ENCODE measurements around the gene MAP2K2. TPM values are rescaled to one million over a fixed set of nuclear protein-coding genes. Genes with fewer than 3 reads are reported as not detected.

MAP2K2 gene
- polyA plus RNA-seq, 2 of the 4 experiments (the other 2 are of a cell fraction), result 41.7 to 115 TPM

DNA sequence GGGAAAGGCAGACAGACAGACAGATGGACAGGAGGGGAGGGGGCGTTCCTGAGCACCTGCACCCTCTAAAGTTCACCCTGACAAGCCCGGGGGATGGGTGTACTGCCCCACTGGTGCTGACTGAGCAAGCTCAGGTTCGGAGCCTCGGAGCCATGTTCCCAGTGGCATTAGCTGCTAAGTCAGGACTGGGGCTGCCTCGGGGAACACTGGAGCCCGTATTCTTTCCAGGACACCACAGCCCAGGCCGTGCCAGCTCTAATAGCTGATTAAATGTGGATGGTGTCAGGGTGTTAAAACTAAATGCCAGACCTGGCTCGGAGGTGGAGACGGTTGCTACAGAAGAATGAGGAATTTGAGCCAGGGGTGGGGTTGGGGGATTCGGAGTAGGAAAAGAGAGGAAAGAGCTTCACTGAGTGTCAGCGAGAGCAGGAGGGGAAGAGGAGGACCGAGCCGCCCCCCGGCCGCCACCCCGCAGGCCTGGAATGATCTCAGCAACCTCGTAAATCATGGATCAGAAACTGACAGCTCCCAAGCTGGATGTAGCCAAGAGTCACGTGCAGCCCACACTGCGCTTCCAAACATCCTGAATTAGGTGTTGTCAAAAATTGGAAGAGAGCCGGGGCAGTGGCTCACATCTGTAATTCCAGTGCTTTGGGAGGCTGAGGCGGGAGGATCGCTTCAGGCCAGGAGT, 10.4 kb downstream of the MAP2K2 start:
- Histone ChIP-seq H3K27ac (no peak overlapping the region), H3K9me3 (no peaks in the 10 kb centered on the region), H3K4me1 (no peaks in the 10 kb centered on the region), H3K4me2 (no peak overlapping the region), H3K4me3 (no peak overlapping the region)
- POLR2A ChIA-PET, result no interaction called here
- no peak for TF ChIP-seq PHF8 (IDR thresholded peaks at IDR 0.05; ENCODE audit: borderline replicate concordance, low read depth)
- TF ChIP-seq EHMT2 (IDR thresholded peaks at IDR 0.05; ENCODE audit: low read depth), result no peak
- no peak for DNase-seq (ENCODE audit: low read depth in 1 of 2, low spot score in 1 of 2)
- CTCF ChIA-PET, result interaction anchor here (1.1 to 1.2 kb wide), 2 partner anchors 18 to 27 kb away, joined by 3 read pairs; no protein-coding TSS in a partner anchor
- FAIRE-seq, result no peak
- WGBS (ENCODE audit: missing lambda C conversion rate), result 89% methylated on average over 21 of the region's 22 CpGs
- ATAC-seq, result no peak

DNA sequence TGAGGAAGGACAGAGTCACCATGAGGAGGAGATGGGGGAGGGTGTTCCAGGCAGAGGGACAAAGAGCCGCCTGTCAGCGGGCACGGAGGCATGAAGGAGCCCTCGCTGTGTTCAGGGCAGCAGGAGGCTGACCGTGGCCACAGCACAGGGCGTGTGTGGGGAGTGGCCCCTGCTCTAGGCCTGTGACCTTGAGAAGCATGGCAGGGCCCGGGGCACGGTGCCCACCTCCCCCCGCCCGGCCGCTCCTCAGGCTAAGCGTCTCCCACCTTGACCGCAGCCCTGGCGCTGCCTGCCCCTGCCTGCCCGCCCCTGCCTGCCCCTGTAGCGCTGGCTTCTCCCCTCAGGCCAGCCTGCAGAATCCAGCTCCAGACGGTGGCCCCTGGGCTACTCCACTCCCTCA, 11.6 kb downstream of the MAP2K2 start:
- H3K4me1 ChIP-seq, result no peaks in the 10 kb centered on the region
- 98% methylated on average over 10 of the region's 17 CpGs for WGBS (ENCODE audit: missing lambda C conversion rate)
- DNase-seq (ENCODE audit: low read depth in 1 of 2, low spot score in 1 of 2) (no peak), FAIRE-seq (no peak), ATAC-seq (no peak)
- H3K4me2 ChIP-seq, result no peak overlapping the region
- CTCF ChIA-PET, result no interaction called here
- H3K4me3 ChIP-seq, result no peak overlapping the region
- TF ChIP-seq FOSB (CRISPR knock-in tag; IDR thresholded peaks at IDR 0.05), result no peak
- TF ChIP-seq JUN (IDR thresholded peaks at IDR 0.05), result no peak
- TF ChIP-seq MAX (IDR thresholded peaks at IDR 0.05), result no peak
- no peak for TF ChIP-seq HMGXB4 (CRISPR knock-in tag; IDR thresholded peaks at IDR 0.05; ENCODE audit: borderline replicate concordance)
- no peak for TF ChIP-seq TP53 (CRISPR knock-in tag; IDR thresholded peaks at IDR 0.05)
- no peak for TF ChIP-seq POLR2AphosphoS2 (conservative IDR thresholded peaks at IDR 0.05; ENCODE audit: low read length)
- TF ChIP-seq NPAS2 (CRISPR knock-in tag; IDR thresholded peaks at IDR 0.05; ENCODE audit: borderline replicate concordance), result no peak
- no peak for TF ChIP-seq RARB (CRISPR knock-in tag; IDR thresholded peaks at IDR 0.05)
- TF ChIP-seq NR3C1 (IDR thresholded peaks at IDR 0.05), result no peak
- no peak for TF ChIP-seq RCOR1 (IDR thresholded peaks at IDR 0.05; ENCODE audit: low read depth, low read length)
- TF ChIP-seq PBX3 (IDR thresholded peaks at IDR 0.05), result no peak
- no peak for TF ChIP-seq CHD4 (IDR thresholded peaks at IDR 0.05; ENCODE audit: borderline replicate concordance)
- no peak for TF ChIP-seq ZC3H11A (IDR thresholded peaks at IDR 0.05)
- TF ChIP-seq EHMT2 (IDR thresholded peaks at IDR 0.05; ENCODE audit: low read depth), result no peak
- no peaks in the 10 kb centered on the region for H3K9me3 ChIP-seq
- POLR2A ChIA-PET, result no interaction called here
- no peak overlapping the region for H3K27ac ChIP-seq

DNA sequence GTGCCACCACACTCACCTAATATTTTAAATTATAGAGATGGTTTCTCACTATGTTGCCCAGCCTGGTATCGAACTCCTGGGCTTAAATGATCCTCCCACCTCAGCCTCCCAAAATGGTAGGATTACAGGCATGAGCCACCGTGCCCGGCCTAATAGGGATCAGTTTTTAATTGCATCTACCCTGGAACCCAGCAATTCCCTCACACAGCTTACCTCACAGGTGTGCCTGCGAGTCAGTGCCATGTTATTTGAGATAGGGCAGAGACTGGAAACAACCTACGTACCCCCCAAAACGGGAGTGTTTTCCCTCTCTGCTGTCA, 14.3 kb downstream of the MAP2K2 start:
- 97% methylated on average over 6 of the region's 6 CpGs for WGBS (ENCODE audit: missing lambda C conversion rate)
- no peak for DNase-seq (ENCODE audit: low read depth in 1 of 2, low spot score in 1 of 2)
- Histone ChIP-seq H3K9me3 (no peaks in the 10 kb centered on the region), H3K27ac (no peak overlapping the region), H3K4me3 (no peak overlapping the region), H3K4me1 (no peaks in the 10 kb centered on the region), H3K4me2 (no peak overlapping the region)
- no peak for FAIRE-seq
- ChIA-PET CTCF (interaction anchor here (0.9 to 1.4 kb wide), 3 partner anchors 9 to 98 kb away, joined by 3 to 6 read pairs (median 3); no protein-coding TSS in a partner anchor), POLR2A (no interaction called here)
- ATAC-seq, result no peak
- TF ChIP-seq HOXB13 (CRISPR knock-in tag; IDR thresholded peaks at IDR 0.05; ENCODE audit: low read depth) (no peak), KDM5A (IDR thresholded peaks at IDR 0.05) (no peak), ZC3H11A (IDR thresholded peaks at IDR 0.05) (no peak), FOSL2 (IDR thresholded peaks at IDR 0.05) (no peak), FOSL2 (CRISPR knock-in tag; IDR thresholded peaks at IDR 0.05) (no peak), RARB (CRISPR knock-in tag; IDR thresholded peaks at IDR 0.05) (no peak), CHD2 (IDR thresholded peaks at IDR 0.05; ENCODE audit: low read length, partially characterized antibody) (no peak), CBX2 (IDR thresholded peaks at IDR 0.05; ENCODE audit: borderline replicate concordance, low read depth) (no peak), TFCP2L1 (CRISPR knock-in tag; IDR thresholded peaks at IDR 0.05) (no peak), SMC3 (IDR thresholded peaks at IDR 0.05) (no peak), MAZ (IDR thresholded peaks at IDR 0.05; ENCODE audit: borderline replicate concordance, low read depth, low read length) (no peak), HDAC2 (IDR thresholded peaks at IDR 0.05) (no peak), MAX (IDR thresholded peaks at IDR 0.05) (no peak), BHLHE40 (IDR thresholded peaks at IDR 0.05; ENCODE audit: low read depth, low read length) (no peak), RNF2 (IDR thresholded peaks at IDR 0.05; ENCODE audit: borderline replicate concordance, low read depth) (no peak), POLR2A (IDR thresholded peaks at IDR 0.05; ENCODE audit: low read length) (no peak), HMGXB4 (CRISPR knock-in tag; IDR thresholded peaks at IDR 0.05; ENCODE audit: borderline replicate concordance) (no peak)
- TF ChIP-seq, protein P1, sequence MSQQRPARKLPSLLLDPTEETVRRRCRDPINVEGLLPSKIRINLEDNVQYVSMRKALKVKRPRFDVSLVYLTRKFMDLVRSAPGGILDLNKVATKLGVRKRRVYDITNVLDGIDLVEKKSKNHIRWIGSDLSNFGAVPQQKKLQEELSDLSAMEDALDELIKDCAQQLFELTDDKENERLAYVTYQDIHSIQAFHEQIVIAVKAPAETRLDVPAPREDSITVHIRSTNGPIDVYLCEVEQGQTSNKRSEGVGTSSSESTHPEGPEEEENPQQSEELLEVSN (IDR thresholded peaks at IDR 0.05; ENCODE audit: borderline replicate concordance, low read depth), result no peak
- TF ChIP-seq, protein P2, sequence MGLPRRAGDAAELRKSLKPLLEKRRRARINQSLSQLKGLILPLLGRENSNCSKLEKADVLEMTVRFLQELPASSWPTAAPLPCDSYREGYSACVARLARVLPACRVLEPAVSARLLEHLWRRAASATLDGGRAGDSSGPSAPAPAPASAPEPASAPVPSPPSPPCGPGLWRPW (IDR thresholded peaks at IDR 0.05), result no peak

All from A549 (cell line).